ENCODE results near the gene SLC5A12. TPM values are rescaled to one million over a fixed set of nuclear protein-coding genes. Genes with fewer than 3 reads are reported as not detected.
"Not testable (repeated sequence)": the region's sequence is repeated elsewhere in the genome, so short reads cannot be mapped to it uniquely, and the experiment has no call there.

SLC5A12 gene
- total RNA-seq, 1 experiment from 2014 or later = not detected

DNA sequence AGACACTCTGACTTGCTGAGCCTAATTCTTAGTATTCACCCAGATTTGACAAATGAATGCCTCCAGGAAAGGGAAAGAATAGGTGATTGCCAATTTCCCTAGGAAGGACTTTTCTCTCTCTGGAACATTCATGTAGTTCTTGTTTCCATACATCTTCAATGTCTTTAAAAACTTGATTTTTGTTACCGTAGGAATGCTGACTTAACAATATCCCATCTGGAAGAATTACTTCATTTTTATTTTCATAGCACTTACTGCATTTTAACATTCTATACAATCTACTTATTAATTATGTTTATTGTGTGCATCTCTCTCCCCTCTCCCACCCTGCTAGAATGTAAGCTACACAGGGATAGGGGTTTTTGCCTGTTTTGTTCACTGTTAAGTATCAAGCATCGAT lies 66.6 kb downstream of the SLC5A12 start:
- ATAC-seq (no peak), DNase-seq (ENCODE audit: low read depth, low spot score) (no peak)
- intact Hi-C loops (cut with micrococcal nuclease; ENCODE audit: unreplicated experiment) (no loop called here), in situ Hi-C loops (cut with HindIII; ENCODE audit: low pct_unique_long_range_greater_than_20kb, low sequenced_read_pairs) (no loop called here)
- Histone ChIP-seq H3K27me3 (ENCODE audit: control insufficient read depth, insufficient read depth, low read length) (0 out of 2 replicates have a peak, but pooled peaks cover 2% of the 10 kb centered on the region), H3K27ac (ENCODE audit: low read length) (no peak overlapping the region), H3K4me1 (ENCODE audit: control insufficient read depth, insufficient read depth, low read length) (no peaks in the 10 kb centered on the region), H3K4me3 (ENCODE audit: low read depth in 2 of 2, low read length in 2 of 2) (no peak overlapping the region), H3K36me3 (ENCODE audit: control insufficient read depth, insufficient read depth, low read length) (no peaks in the 10 kb centered on the region), H3K9me3 (ENCODE audit: control insufficient read depth, insufficient read depth, low read depth, low read length) (no peaks in the 10 kb centered on the region)
- no TSS peak for BruUV-seq (replicated peaks)
- CTCF ChIA-PET = no interaction called here
- no peak for TF ChIP-seq TCF7L2 (IDR thresholded peaks at IDR 0.05; ENCODE audit: low read depth, low read length)
- POLR2A ChIA-PET = no interaction called here

DNA sequence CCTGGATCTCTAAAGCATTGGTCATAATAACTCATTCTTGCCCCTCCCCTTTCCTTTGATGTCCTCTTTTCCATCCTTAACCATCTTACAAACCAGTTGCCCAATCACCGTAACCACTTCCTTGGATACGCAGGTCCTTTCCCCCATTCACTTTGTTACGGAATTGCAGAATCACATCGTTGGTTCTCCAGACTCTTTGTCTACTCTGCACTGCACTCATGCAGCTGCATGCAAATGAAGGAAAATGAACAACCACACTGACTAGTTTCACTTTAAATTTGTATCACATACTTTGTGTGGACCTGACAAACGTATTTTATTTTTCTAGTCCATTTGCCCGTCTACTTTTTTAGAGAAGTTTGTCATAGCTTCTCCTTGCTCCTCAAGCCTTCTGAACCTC lies 69.9 kb downstream of the SLC5A12 start:
- H3K9me3 ChIP-seq (ENCODE audit: control insufficient read depth, insufficient read depth, low read depth, low read length) = no peaks in the 10 kb centered on the region
- no TSS peak for BruUV-seq (replicated peaks)
- DNase-seq (ENCODE audit: low read depth, low spot score) (no peak), ATAC-seq (no peak)
- intact Hi-C loops (cut with micrococcal nuclease; ENCODE audit: unreplicated experiment) = loop anchor here (2.0 to 5.0 kb wide), 2 partner anchors 355 to 507 kb away; no protein-coding TSS in a partner anchor
- no peak overlapping the region for H3K27ac ChIP-seq (ENCODE audit: low read length)
- no peak overlapping the region for H3K4me3 ChIP-seq (ENCODE audit: low read depth in 2 of 2, low read length in 2 of 2)
- in situ Hi-C loops (cut with HindIII; ENCODE audit: low pct_unique_long_range_greater_than_20kb, low sequenced_read_pairs) = no loop called here
- no peaks in the 10 kb centered on the region for H3K4me1 ChIP-seq (ENCODE audit: control insufficient read depth, insufficient read depth, low read length)
- 0 out of 2 replicates have a peak, but pooled peaks cover 2% of the 10 kb centered on the region for H3K27me3 ChIP-seq (ENCODE audit: control insufficient read depth, insufficient read depth, low read length)
- H3K36me3 ChIP-seq (ENCODE audit: control insufficient read depth, insufficient read depth, low read length) = no peaks in the 10 kb centered on the region
- TF ChIP-seq REST (IDR thresholded peaks at IDR 0.05; ENCODE audit: insufficient read depth in 1 of 2, low read depth in 2 of 2, low read length in 1 of 2) (no peak), SIN3A (IDR thresholded peaks at IDR 0.05; ENCODE audit: borderline replicate concordance, insufficient read depth, low read depth, low read length) (no peak), TCF7L2 (IDR thresholded peaks at IDR 0.05; ENCODE audit: low read depth, low read length) (no peak)
- ChIA-PET CTCF (no interaction called here), POLR2A (no interaction called here)

GRCh38 chr11:26649884-26650283 lies 72.0 kb downstream of the SLC5A12 start:
- Histone ChIP-seq H3K36me3 (ENCODE audit: control insufficient read depth, insufficient read depth, low read length) (no peaks in the 10 kb centered on the region), H3K4me3 (ENCODE audit: low read depth in 2 of 2, low read length in 2 of 2) (no peak overlapping the region), H3K27me3 (ENCODE audit: control insufficient read depth, insufficient read depth, low read length) (0 out of 2 replicates have a peak, but pooled peaks cover 2% of the 10 kb centered on the region), H3K9me3 (ENCODE audit: control insufficient read depth, insufficient read depth, low read depth, low read length) (no peaks in the 10 kb centered on the region), H3K4me1 (ENCODE audit: control insufficient read depth, insufficient read depth, low read length) (no peaks in the 10 kb centered on the region), H3K27ac (ENCODE audit: low read length) (no peak overlapping the region)
- ChIA-PET POLR2A (no interaction called here), CTCF (no interaction called here)
- intact Hi-C loops (cut with micrococcal nuclease; ENCODE audit: unreplicated experiment) (loop anchor here (2.0 to 5.0 kb wide), 2 partner anchors 353 to 509 kb away; no protein-coding TSS in a partner anchor), in situ Hi-C loops (cut with HindIII; ENCODE audit: low pct_unique_long_range_greater_than_20kb, low sequenced_read_pairs) (no loop called here)
- DNase-seq (ENCODE audit: low read depth, low spot score) (peak; percentile 36), ATAC-seq (peak; percentile 97)
- no peak for TF ChIP-seq TCF7L2 (IDR thresholded peaks at IDR 0.05; ENCODE audit: low read depth, low read length)
- no peak for TF ChIP-seq POLR2AphosphoS5 (IDR thresholded peaks at IDR 0.05; ENCODE audit: low read depth, low read length)
- TF ChIP-seq, protein P1, sequence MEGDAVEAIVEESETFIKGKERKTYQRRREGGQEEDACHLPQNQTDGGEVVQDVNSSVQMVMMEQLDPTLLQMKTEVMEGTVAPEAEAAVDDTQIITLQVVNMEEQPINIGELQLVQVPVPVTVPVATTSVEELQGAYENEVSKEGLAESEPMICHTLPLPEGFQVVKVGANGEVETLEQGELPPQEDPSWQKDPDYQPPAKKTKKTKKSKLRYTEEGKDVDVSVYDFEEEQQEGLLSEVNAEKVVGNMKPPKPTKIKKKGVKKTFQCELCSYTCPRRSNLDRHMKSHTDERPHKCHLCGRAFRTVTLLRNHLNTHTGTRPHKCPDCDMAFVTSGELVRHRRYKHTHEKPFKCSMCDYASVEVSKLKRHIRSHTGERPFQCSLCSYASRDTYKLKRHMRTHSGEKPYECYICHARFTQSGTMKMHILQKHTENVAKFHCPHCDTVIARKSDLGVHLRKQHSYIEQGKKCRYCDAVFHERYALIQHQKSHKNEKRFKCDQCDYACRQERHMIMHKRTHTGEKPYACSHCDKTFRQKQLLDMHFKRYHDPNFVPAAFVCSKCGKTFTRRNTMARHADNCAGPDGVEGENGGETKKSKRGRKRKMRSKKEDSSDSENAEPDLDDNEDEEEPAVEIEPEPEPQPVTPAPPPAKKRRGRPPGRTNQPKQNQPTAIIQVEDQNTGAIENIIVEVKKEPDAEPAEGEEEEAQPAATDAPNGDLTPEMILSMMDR (IDR thresholded peaks at IDR 0.05) = peak; percentile 86
- TF ChIP-seq REST (IDR thresholded peaks at IDR 0.05; ENCODE audit: insufficient read depth in 1 of 2, low read depth in 2 of 2, low read length in 1 of 2) = no peak
- no TSS peak for BruUV-seq (replicated peaks)

GRCh38 chr11:26643314-26643713 lies 78.5 kb downstream of the SLC5A12 start:
- H3K9me3 ChIP-seq (ENCODE audit: control insufficient read depth, insufficient read depth, low read depth, low read length); in situ Hi-C loops (cut with HindIII; ENCODE audit: low pct_unique_long_range_greater_than_20kb, low sequenced_read_pairs); POLR2A ChIA-PET: not testable (repeated sequence)

More at GRCh38 chr11:26643314-26643713, 78.5 kb downstream of the SLC5A12 start:
- H3K4me3 ChIP-seq (ENCODE audit: low read depth in 2 of 2, low read length in 2 of 2); ATAC-seq; H3K27me3 ChIP-seq (ENCODE audit: control insufficient read depth, insufficient read depth, low read length); H3K36me3 ChIP-seq (ENCODE audit: control insufficient read depth, insufficient read depth, low read length); DNase-seq (ENCODE audit: low read depth, low spot score); intact Hi-C loops (cut with micrococcal nuclease; ENCODE audit: unreplicated experiment); H3K27ac ChIP-seq (ENCODE audit: low read length); H3K4me1 ChIP-seq (ENCODE audit: control insufficient read depth, insufficient read depth, low read length); BruUV-seq (replicated peaks): not testable (repeated sequence)
- CTCF ChIA-PET = interaction anchor here (0.6 kb wide), 1 partner anchor 779 kb away, joined by 3 read pairs; no protein-coding TSS in a partner anchor
